Panc1 (cell line): ENCODE data around the gene GTF2H4.

Experiments
- POLR2AphosphoS5 ChIP-seq: IDR thresholded peaks from 2 replicates; pipeline ENCODE4 v1.6.1; 2012; ENCODE audit warnings: mild to moderate bottlenecking, low read depth, low read length, moderate library complexity
- REST ChIP-seq, 2 experiments: IDR thresholded peaks; 2 replicates each; pipeline ENCODE4 v1.6.1; 2011 to 2012; ENCODE audit warnings: low read depth in 2 of 2, control low read depth in 1 of 2, low read length in 1 of 2, mild to moderate bottlenecking in 1 of 2, moderate library complexity in 1 of 2; ENCODE audit not compliant: insufficient read depth in 1 of 2
- SIN3A ChIP-seq: IDR thresholded peaks from 2 replicates; pipeline ENCODE4 v1.6.1; 2012; ENCODE audit warnings: low read depth, mild to moderate bottlenecking, low read length, moderate library complexity, borderline replicate concordance; ENCODE audit not compliant: insufficient read depth
- TCF7L2 ChIP-seq: IDR thresholded peaks from 2 replicates; pipeline ENCODE4 v1.6.1; 2011; ENCODE audit warnings: mild to moderate bottlenecking, low read depth, low read length, inconsistent platforms
- TF ChIP-seq, protein P1 (sequence below): fragments of 450-650 bp; IDR thresholded peaks from 2 replicates; pipeline ENCODE4 v1.5.1; 2017; ENCODE audit warnings: mild to moderate bottlenecking

- TF ChIP-seq, protein P1, sequence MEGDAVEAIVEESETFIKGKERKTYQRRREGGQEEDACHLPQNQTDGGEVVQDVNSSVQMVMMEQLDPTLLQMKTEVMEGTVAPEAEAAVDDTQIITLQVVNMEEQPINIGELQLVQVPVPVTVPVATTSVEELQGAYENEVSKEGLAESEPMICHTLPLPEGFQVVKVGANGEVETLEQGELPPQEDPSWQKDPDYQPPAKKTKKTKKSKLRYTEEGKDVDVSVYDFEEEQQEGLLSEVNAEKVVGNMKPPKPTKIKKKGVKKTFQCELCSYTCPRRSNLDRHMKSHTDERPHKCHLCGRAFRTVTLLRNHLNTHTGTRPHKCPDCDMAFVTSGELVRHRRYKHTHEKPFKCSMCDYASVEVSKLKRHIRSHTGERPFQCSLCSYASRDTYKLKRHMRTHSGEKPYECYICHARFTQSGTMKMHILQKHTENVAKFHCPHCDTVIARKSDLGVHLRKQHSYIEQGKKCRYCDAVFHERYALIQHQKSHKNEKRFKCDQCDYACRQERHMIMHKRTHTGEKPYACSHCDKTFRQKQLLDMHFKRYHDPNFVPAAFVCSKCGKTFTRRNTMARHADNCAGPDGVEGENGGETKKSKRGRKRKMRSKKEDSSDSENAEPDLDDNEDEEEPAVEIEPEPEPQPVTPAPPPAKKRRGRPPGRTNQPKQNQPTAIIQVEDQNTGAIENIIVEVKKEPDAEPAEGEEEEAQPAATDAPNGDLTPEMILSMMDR = no peak
- TF ChIP-seq SIN3A (no peak), REST (IDR thresholded peaks at IDR 0.05; ENCODE audit: insufficient read depth in 1 of 2, low read depth in 2 of 2, low read length in 1 of 2) (no peak), POLR2AphosphoS5 (no peak), TCF7L2 (no peak)
Measured at GRCh38 chr6:30862156-30862875, 45.7 kb upstream of the GTF2H4 start.
